Right ventricle myocardium superior (tissue), 1 donor: Measurements from ENCODE around the gene TDRD10. TPM values are rescaled to one million over a fixed set of nuclear protein-coding genes. Genes with fewer than 3 reads are reported as not detected.
A peak's percentile ranks its signal among the peaks of the same experiment; 100 is the strongest.
"Not testable (repeated sequence)": the region's sequence is repeated elsewhere in the genome, so short reads cannot be mapped to it uniquely, and the experiment has no call there.

ENCODE experiments used
- ATAC-seq: fragments of 200-7000 bp; cut with Tn5 transposase; one replicate; pipeline ENCODE4 v1.9.1; 2020; ENCODE audit warnings: mild to moderate bottlenecking; ENCODE audit not compliant: poor library complexity
- DNase-seq: peaks from one replicate; pipeline ENCODE4 v3.0.0-alpha.2; 2020
- intact Hi-C: fragments of 100-400 bp; cut with DNase I; formaldehyde crosslinking; loops from one replicate; pipeline ENCODE4 v1.11.2; 2022
- total RNA-seq: library from RNA; stranded (reverse); fragmentation: NEBNext Ultra II Directional; extraction: Animal tissue kit (Norgen Biotek cat#: 25700); gene quantifications from one replicate; pipeline ENCODE4 v1.2.1, GENCODE V29; 2021
- donor health status: DM: no; HTN: yes; CAD: no; lungs with severe emphysema.

TDRD10 gene
- total RNA-seq, 1 donor from 2014 or later, result 2.5 TPM

GRCh38 chr1:154476791-154477190 lies 25.2 kb upstream of the TDRD10 start:
- ATAC-seq, result no peak
- no peak for DNase-seq
- intact Hi-C loops, result no loop called here

DNA sequence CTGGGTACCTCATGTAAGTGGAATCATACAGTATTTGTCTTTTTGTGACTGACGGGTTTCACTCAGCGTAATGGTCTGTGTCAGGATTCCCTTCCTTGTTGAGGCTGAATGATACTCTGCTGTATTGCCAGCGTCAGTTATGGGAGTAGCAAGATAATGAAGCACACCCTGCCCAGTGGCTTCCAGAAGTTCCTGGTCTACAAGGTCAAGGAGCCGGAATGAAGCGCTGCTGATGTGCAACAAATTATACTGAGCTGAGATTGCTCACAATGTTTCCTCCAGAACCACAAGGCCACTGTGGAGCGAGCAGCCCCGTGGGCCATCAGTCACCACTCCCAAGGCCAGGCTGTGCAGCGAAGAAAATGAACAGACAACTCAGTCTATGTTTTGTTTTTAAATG lies 24.0 kb upstream of the TDRD10 start:
- intact Hi-C loops, result no loop called here
- DNase-seq, result no peak
- no peak for ATAC-seq

DNA sequence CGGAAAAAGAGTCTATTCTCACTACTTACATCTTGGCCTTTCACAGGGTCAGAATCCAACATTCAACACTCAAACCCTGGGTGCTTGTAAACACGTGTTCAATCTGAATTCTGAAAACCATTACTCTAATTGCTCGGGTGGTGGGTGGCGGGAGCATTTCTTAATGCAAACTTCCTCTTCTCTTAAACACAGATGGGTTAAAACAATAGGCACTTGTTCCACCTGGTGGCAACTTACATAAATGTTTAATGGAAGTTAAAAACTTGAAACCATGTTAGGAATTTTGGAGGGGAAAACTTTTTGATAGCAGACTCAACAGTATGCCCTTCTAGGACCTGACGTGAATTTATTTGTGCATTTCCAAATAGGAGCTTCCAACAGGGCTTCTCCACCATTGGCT lies 23.4 kb upstream of the TDRD10 start:
- DNase-seq (no peak), ATAC-seq (no peak)
- intact Hi-C loops, result no loop called here

- peak; percentile 93 for ATAC-seq
- intact Hi-C loops, result loop anchor here (5.0 to 10.0 kb wide), 2 partner anchors 67 to 395 kb away; partner anchors contain the start of gene KCNN3
- DNase-seq, result no peak
These were observed 22.1 kb upstream of the TDRD10 start for GRCh38 chr1:154479764-154480421.

- intact Hi-C loops, result loop anchor here (5.0 to 10.0 kb wide), 2 partner anchors 66 to 394 kb away; partner anchors contain the start of gene KCNN3
- no peak for ATAC-seq
These were observed 21.0 kb upstream of the TDRD10 start for GRCh38 chr1:154481053-154481452.

GRCh38 chr1:154483941-154484803 lies 17.8 kb upstream of the TDRD10 start:
- ATAC-seq, result peak; percentile 26
- intact Hi-C loops, result loop anchor here (5.0 to 10.0 kb wide), 2 partner anchors 63 to 391 kb away; partner anchors contain the start of gene KCNN3
- DNase-seq, result no peak

More at GRCh38 chr1:154481053-154481452, 21.0 kb upstream of the TDRD10 start:
- DNase-seq, result no peak

DNA sequence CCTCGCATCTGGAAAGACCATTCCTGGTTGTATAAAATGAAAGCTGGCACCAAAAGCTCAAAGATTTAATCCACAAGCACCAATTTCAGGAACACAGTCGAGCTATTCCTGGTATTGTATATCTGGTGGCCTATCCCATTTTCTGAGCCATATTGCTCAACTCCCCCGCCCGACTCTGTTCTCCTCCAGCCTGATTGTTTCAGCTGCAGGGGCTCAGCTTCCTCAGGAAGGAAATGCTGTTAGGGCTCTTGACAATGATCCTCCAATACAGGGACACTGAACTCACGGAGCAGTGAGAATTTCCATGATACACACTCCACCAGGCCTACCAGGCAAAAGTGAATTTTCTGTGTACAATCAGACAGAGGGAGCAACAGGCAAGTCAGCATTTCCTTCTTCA lies 16.9 kb upstream of the TDRD10 start:
- peak; percentile 60 for DNase-seq
- intact Hi-C loops, result loop anchor here (10.0 kb wide), 1 partner anchor 390 kb away; the partner anchor contains the start of gene KCNN3
- ATAC-seq, result peak; percentile 82

DNA sequence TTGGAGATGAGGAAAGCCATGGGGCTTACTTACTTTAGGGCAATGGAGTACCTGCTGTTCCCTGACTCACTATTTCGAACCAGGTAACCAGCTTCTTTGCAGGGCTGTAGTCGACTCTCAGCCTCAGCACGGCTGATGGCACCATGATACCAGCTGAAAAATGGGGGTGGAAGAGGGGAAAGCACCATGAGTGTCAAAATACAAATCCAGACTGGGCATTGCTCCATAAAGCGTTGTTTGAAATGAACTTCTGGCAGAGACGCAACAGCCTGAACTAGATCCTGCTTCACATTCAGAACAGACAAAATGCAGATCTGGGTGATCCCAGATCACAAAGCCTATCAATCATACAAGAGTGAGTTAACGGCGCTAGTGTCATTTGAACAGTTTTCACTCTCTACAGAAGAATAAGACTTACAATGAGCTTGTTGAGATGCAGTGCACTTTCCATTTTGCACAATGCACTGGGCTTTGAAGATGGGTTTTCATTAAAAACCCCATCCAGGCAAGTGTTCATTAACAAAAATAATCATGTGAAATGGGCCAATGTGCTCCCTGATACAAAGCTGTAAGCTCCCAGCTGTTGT lies 16.0 kb upstream of the TDRD10 start:
- intact Hi-C loops, result loop anchor here (10.0 kb wide), 1 partner anchor 389 kb away; the partner anchor contains the start of gene KCNN3
- DNase-seq, result no peak
- no peak for ATAC-seq

- DNase-seq, ATAC-seq: not testable (repeated sequence)
- intact Hi-C loops, result loop anchor here (10.0 kb wide), 1 partner anchor 388 kb away; the partner anchor contains the start of gene KCNN3
These were observed 15.3 kb upstream of the TDRD10 start for GRCh38 chr1:154486756-154487155.

DNA sequence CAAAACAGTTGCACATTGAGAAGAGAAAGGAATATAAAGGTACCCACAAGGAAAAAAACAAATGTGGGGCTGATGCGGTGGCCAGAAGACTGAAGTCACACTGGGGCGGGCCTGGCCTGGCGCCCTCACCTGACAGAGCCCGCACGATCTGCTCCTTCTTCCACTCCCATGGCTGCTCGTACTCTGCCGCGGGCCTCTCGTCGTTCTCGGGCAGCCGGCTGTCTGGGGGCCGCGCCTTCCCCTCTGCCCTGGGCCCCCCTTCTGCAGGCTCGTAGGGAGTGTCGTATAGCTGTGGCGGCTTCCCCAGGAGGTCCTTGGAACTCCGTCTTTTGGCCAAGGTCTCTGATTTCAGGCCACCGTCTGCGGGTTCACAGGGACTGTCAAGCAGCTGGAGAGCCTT lies 13.1 kb upstream of the TDRD10 start:
- ATAC-seq (no peak), DNase-seq (no peak)
- intact Hi-C loops, result loop anchor here (10.0 kb wide), 1 partner anchor 386 kb away; the partner anchor contains the start of gene KCNN3

DNA sequence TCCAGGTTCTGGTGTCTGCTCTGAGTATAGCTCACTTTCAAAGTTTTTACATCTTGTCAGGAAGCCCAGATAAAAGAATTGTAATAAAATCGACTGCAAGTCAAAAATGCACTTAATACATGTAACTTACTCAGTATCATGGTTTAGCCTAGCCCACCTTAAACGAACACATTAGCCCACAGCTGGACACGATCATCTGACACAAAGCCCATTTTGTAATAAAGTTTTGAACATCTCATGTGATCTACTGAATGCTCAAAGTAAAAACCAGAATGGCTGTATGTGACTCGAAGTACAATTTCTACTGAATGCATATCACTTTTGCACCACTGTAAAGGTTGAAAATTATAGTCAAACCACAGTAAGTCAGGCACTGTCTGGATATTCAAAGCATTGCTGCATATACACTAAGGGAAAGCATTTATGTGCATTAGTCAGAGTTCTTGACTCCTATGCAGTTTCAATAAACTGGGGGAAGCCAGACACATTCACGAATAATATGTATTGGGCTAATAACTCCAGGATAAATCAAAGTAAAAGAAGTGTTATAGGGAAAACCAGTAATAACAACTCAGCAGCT lies 12.2 kb upstream of the TDRD10 start:
- no peak for ATAC-seq
- intact Hi-C loops, result loop anchor here (10.0 kb wide), 1 partner anchor 385 kb away; the partner anchor contains the start of gene KCNN3
- no peak for DNase-seq

DNA sequence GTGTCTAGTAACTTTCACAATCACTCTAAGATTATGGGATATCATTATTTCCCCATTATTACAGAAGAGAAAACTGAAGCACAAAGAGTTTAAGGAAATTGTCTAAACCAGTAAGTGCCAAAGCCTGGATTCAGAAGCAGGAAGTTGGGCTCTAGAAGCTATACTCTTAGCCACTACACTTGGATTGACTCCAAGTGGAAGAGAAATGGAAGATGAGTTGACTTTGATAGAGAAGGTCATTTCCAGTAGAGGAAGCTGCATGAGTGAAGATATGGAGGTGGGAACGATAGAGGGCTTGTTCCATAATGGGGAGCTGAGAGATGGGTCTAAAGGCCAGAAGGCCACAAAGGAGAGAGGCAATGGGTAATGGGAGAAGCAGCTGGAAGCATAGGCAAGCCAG lies 11.7 kb upstream of the TDRD10 start:
- DNase-seq (no peak), ATAC-seq (peak; percentile 35)
- intact Hi-C loops, result no loop called here

GRCh38 chr1:154492115-154492514 lies 9.9 kb upstream of the TDRD10 start:
- ATAC-seq (no peak), DNase-seq (no peak)
- intact Hi-C loops, result no loop called here

DNA sequence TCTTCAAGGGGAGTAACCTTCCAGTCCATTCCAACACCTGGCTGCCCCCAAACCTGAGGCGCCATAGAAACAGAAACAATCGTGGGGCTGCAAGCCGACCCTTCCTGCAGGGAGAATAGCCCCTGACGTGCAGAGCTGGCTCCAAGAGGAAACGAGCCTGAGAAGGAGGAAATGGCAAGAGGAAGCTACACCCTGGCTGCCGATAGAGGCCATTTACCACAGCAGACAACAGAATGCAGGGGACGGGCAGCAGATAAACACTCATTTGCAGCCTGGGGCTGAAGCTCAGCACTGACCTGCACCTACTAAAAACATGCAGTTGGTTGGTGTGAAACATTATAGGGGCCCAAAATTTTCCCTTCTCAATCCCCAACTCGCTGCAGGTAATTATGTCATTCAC lies 8.7 kb upstream of the TDRD10 start:
- peak; percentile 70 for ATAC-seq
- peak; percentile 61 for DNase-seq
- intact Hi-C loops, result no loop called here

GRCh38 chr1:154495496-154496273 lies 6.3 kb upstream of the TDRD10 start:
- DNase-seq (no peak), ATAC-seq (no peak)
- intact Hi-C loops, result no loop called here

DNA sequence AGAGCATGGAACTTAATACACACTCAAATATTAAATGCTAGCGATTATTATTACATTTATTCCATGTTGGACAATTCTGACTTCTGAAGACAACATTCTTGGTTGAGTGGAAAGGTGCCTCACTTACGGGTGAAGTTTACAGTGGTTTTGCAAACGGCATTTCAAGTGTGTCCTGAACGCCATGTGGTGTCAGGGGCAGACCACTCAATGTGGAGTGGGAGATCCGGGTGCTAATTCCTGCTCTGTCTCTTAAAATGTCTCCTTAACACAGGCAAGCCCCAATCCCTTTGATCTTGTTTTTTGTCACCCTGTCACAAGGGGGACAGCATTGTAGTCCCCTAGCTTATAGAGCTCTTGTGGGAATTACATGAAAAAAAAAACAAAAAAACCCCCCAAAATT lies 5.6 kb upstream of the TDRD10 start:
- intact Hi-C loops, result no loop called here
- no peak for ATAC-seq

GRCh38 chr1:154497026-154497806 lies 4.8 kb upstream of the TDRD10 start:
- ATAC-seq (peak; percentile 41), DNase-seq (peak; percentile 53)
- intact Hi-C loops, result no loop called here

More for the DNA sequence above, 5.6 kb upstream of the TDRD10 start:
- no peak for DNase-seq
